ENCODE data around the gene CRYM.
"Not testable (repeated sequence)": the region's sequence is repeated elsewhere in the genome, so short reads cannot be mapped to it uniquely, and the experiment has no call there.

CRYM gene

DNA sequence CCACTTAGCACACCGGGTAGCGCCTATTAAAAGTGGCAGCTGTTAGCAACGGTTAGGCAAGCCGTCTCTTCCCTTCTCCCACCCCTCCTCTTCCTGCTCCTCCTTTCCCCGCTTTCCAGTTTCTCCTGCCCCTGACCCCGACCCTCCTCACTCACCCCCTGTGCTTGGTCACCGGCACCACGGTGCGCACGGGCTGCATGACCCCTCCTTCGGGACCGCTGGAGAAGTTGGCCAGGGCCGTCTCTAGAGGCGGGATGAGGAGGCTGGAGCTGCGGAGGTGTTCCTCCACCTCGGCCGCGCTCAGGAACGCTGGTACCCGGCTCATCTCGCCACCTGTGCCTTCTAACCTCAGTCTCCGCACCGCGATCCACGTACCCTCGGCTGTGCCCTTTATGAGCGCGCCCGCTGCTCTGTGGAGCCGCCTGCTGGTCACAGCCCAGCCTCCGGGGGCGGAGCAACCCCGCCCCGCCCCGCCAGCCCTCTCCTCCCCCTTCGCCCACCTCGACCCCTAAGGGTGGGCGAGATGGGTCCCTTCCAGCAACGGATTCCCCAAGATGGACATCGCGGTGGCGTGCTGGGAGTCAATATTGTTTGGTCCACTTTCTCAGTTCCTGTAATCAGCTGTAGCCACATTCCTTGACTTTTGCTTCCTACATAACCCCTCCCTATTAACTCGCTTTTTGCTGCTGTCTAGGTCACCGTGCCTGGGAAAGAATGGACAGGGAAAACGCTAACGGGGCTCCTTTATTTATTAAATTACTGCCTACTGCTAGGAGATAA, at the start of gene CRYM:
Gene CRYM (minus strand): TSS at position 364 of the 780 bp plus-strand sequence. CDS start 39 bp downstream, at position 325.
- peak within 1 kb of the TSS; percentile 37 for H3K4me3 ChIP-seq (ENCODE audit: low read depth, low read length)
- in situ Hi-C loops (cut with HindIII; ENCODE audit: low pct_ligation_motif_present, low sequenced_read_pairs), result loop anchor here (25.0 kb wide), 1 partner anchor 91 kb away; no protein-coding TSS in a partner anchor
- TF ChIP-seq, protein P1, sequence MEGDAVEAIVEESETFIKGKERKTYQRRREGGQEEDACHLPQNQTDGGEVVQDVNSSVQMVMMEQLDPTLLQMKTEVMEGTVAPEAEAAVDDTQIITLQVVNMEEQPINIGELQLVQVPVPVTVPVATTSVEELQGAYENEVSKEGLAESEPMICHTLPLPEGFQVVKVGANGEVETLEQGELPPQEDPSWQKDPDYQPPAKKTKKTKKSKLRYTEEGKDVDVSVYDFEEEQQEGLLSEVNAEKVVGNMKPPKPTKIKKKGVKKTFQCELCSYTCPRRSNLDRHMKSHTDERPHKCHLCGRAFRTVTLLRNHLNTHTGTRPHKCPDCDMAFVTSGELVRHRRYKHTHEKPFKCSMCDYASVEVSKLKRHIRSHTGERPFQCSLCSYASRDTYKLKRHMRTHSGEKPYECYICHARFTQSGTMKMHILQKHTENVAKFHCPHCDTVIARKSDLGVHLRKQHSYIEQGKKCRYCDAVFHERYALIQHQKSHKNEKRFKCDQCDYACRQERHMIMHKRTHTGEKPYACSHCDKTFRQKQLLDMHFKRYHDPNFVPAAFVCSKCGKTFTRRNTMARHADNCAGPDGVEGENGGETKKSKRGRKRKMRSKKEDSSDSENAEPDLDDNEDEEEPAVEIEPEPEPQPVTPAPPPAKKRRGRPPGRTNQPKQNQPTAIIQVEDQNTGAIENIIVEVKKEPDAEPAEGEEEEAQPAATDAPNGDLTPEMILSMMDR (IDR thresholded peaks at IDR 0.05; ENCODE audit: low read depth, low read length, missing control alignments), result peak; percentile 80
- H3K36me3 ChIP-seq (replicated peaks), result no peaks in the 10 kb centered on the region
- no peak within 1 kb of the TSS for H3K27ac ChIP-seq
- H3K27me3 ChIP-seq (replicated peaks), result peaks cover 40% of the 10 kb centered on the region
- DNase-seq, result peak; percentile 12

GRCh38 chr16:21327046-21327445, 49.0 kb upstream of the CRYM start:
- in situ Hi-C loops (cut with HindIII; ENCODE audit: low pct_ligation_motif_present, low sequenced_read_pairs), result no loop called here
- Histone ChIP-seq H3K27me3 (replicated peaks) (no peaks in the 10 kb centered on the region), H3K36me3 (replicated peaks) (no peaks in the 10 kb centered on the region), H3K27ac (no peak overlapping the region), H3K4me3 (ENCODE audit: low read depth, low read length) (no peak overlapping the region)
- DNase-seq, result no peak
- TF ChIP-seq, protein P1 (IDR thresholded peaks at IDR 0.05; ENCODE audit: low read depth, low read length, missing control alignments), result no peak

- no peak overlapping the region for H3K27ac ChIP-seq
- H3K27me3 ChIP-seq (replicated peaks), result no peaks in the 10 kb centered on the region
- TF ChIP-seq, protein P1 (IDR thresholded peaks at IDR 0.05; ENCODE audit: low read depth, low read length, missing control alignments), result no peak
- in situ Hi-C loops (cut with HindIII; ENCODE audit: low pct_ligation_motif_present, low sequenced_read_pairs), result no loop called here
- DNase-seq, result no peak
- no peaks in the 10 kb centered on the region for H3K36me3 ChIP-seq (replicated peaks)
- no peak overlapping the region for H3K4me3 ChIP-seq (ENCODE audit: low read depth, low read length)
Observed at GRCh38 chr16:21326459-21326858, 48.4 kb upstream of the CRYM start.

DNA sequence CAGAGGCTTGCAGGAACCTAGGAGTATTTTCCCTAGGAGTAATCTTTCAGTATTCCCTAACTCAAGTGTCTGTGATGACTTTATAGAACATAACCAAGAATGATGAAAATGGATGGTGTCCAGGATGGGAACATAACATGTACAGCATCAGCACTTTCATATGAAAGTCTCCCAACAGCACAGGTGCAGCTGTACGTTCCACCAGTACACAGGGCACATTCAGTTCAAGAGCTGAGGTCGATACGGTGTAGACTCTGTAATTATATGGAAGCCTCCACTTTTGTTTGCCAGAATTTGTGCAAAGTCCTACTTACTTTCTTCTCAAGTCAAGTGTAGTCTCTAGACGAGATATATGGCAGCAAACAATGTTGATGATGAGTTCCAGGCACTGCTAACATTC, 46.2 kb upstream of the CRYM start:
- TF ChIP-seq, protein P1 (IDR thresholded peaks at IDR 0.05; ENCODE audit: low read depth, low read length, missing control alignments), result no peak
- H3K27me3 ChIP-seq (replicated peaks), result no peaks in the 10 kb centered on the region
- no peak for DNase-seq
- no peak overlapping the region for H3K27ac ChIP-seq
- H3K36me3 ChIP-seq (replicated peaks), result no peaks in the 10 kb centered on the region
- in situ Hi-C loops (cut with HindIII; ENCODE audit: low pct_ligation_motif_present, low sequenced_read_pairs), result no loop called here
- no peak overlapping the region for H3K4me3 ChIP-seq (ENCODE audit: low read depth, low read length)

DNA sequence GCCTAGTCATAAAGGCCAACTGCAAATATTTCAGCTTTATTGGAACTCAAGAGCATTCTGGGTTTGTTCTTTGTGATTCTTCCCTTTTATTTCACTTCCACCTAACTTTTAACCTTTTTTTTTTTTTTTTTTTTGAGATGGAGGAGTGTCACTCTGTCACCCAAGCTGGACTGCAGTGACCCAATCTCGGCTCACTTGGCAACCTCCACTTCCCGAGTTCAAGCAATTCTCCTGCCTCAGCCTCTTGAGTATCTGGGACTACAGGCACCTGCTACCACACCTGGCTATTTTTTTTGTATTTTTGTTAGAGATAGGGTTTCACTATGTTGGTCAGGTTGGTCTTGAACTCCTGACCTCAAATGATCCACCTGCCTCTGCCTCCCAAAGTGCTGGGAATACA, 44.2 kb upstream of the CRYM start:
- H3K36me3 ChIP-seq (replicated peaks); DNase-seq; H3K27me3 ChIP-seq (replicated peaks); in situ Hi-C loops (cut with HindIII; ENCODE audit: low pct_ligation_motif_present, low sequenced_read_pairs); H3K4me3 ChIP-seq (ENCODE audit: low read depth, low read length); H3K27ac ChIP-seq: not testable (repeated sequence)

DNA sequence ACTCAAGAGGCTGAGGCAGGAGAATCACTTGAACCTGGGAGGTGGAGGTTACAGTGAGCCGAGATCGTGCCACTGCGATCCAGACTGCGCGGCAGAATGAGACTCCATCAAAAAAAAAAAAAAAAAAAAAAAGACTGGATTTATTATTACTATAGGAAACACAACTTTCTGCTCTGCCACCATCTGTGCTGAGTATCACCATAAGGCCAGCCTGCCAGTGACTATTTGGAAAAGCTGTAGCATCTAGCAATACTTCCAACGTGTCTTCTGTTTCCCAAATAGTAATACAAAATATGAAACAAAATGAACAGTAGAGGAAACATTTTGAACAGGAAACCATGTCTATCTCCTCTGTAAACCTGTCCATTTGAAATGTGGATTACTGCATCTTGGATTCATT, 43.6 kb upstream of the CRYM start:
- H3K27ac ChIP-seq, result no peak overlapping the region
- TF ChIP-seq, protein P1 (IDR thresholded peaks at IDR 0.05; ENCODE audit: low read depth, low read length, missing control alignments), result no peak
- in situ Hi-C loops (cut with HindIII; ENCODE audit: low pct_ligation_motif_present, low sequenced_read_pairs), result no loop called here
- no peak overlapping the region for H3K4me3 ChIP-seq (ENCODE audit: low read depth, low read length)
- DNase-seq, result no peak
- H3K27me3 ChIP-seq (replicated peaks), result no peaks in the 10 kb centered on the region
- H3K36me3 ChIP-seq (replicated peaks), result no peaks in the 10 kb centered on the region
